K562 (cell line): ENCODE measurements around the gene CTCF. TPM values are rescaled to one million over a fixed set of nuclear protein-coding genes. Genes with fewer than 3 reads are reported as not detected.

Experiments
- ATAC-seq: fragments of 200-7000 bp; cut with Tn5 transposase; 3 replicates; pipeline ENCODE4 v1.9.1; 2020; ENCODE audit warnings: moderate library complexity
- BruUV-seq: library from RNA; stranded (reverse); fragments of 400-500 nt; replicated peaks from 2 replicates; lab custom pipeline; 2021; lab: Mats Ljungman, UMichigan
- CTCF ChIA-PET: fragments of 300-600 bp; formaldehyde crosslinking; extraction: SDS; loops from one replicate; lab custom pipeline; 2021; ENCODE audit warnings: low intra/inter-chr PET ratio; lab: Yijun Ruan, JAX
- POLR2A ChIA-PET: fragments of 300-600, 350-650 bp; sonication (Branson Sonifier 250); formaldehyde crosslinking; extraction: SDS; loops from one replicate; lab custom pipeline; 2021; ENCODE audit warnings: antibody characterized with exemption, inconsistent platforms; lab: Yijun Ruan, JAX
- DNase-seq, 4 experiments: peaks; one replicate each; pipeline versions ENCODE4 v3.0.0 to v3.0.0-alpha.2; 2011 to 2018; ENCODE audit warnings: low spot score in 3 of 4, mixed read lengths in 3 of 4; ENCODE audit errors: extremely low read depth in 1 of 4
- FAIRE-seq: peaks from 2 replicates; lab custom pipeline; 2011; peaks lifted over from hg19 to GRCh38; lab: Jason Lieb, UNC
- H2AFZ ChIP-seq: 2 replicates; pipeline ENCODE4 v1.6.0; 2011; ENCODE audit warnings: low read depth, low read length, control low read depth, inconsistent platforms
- H3K27ac ChIP-seq: fragments of 200-600 bp; 3 replicates; pipeline ENCODE4 v1.8.0; 2011; ENCODE audit warnings: low read depth, mild to moderate bottlenecking, control low read depth, inconsistent platforms, low read length, moderate library complexity, mixed read lengths; ENCODE audit errors: extremely low read depth
- H3K27me3 ChIP-seq, 2 experiments: fragments of 300-600 bp in 1 of 2; 2 replicates in 1 of 2; 3 replicates in 1 of 2; pipeline versions ENCODE4 v1.6.0 to v1.8.0; 2011; ENCODE audit warnings: inconsistent platforms in 2 of 2, low read length in 2 of 2, mild to moderate bottlenecking in 1 of 2, mixed read lengths in 1 of 2, moderate library complexity in 1 of 2; ENCODE audit not compliant: control insufficient read depth in 2 of 2, insufficient read depth in 2 of 2
- H3K36me3 ChIP-seq: fragments of 300-600 bp; 3 replicates; pipeline ENCODE4 v1.8.0; 2011; ENCODE audit warnings: mild to moderate bottlenecking, low read length, inconsistent platforms; ENCODE audit not compliant: control insufficient read depth, insufficient read depth
- H3K4me1 ChIP-seq, 2 experiments: fragments of 200-600 bp in 1 of 2; replicated peaks in 1 of 2; 2 replicates in 1 of 2; 3 replicates in 1 of 2; pipeline versions ENCODE4 v1.5.1 to v1.8.0; 2011; ENCODE audit warnings: inconsistent platforms in 2 of 2, low read length in 2 of 2, mild to moderate bottlenecking in 1 of 2, mixed read lengths in 1 of 2, moderate library complexity in 1 of 2; ENCODE audit not compliant: control insufficient read depth in 2 of 2, insufficient read depth in 2 of 2
- H3K4me2 ChIP-seq: 2 replicates; pipeline ENCODE4 v1.6.1; 2011; ENCODE audit warnings: low read length, control low read depth, inconsistent platforms, mixed read lengths; ENCODE audit not compliant: insufficient read depth
- H3K4me3 ChIP-seq: fragments of 200-600 bp; sonication (generic), shearing (Covaris generic); 2 replicates; pipeline ENCODE4 v1.5.1; 2016; ENCODE audit warnings: control low read depth, inconsistent platforms
- H3K79me2 ChIP-seq: fragments of 200-600 bp; 3 replicates; pipeline ENCODE4 v1.8.0; 2011; ENCODE audit warnings: low read length, inconsistent platforms; ENCODE audit not compliant: control insufficient read depth, insufficient read depth
- H3K9ac ChIP-seq, 2 experiments: 2 replicates each; pipeline versions ENCODE4 v1.6.0 to v1.6.1; 2011; ENCODE audit warnings: low read depth in 2 of 2, low read length in 2 of 2, control low read depth in 1 of 2, inconsistent platforms in 1 of 2, mild to moderate bottlenecking in 1 of 2, mixed read lengths in 1 of 2; ENCODE audit not compliant: insufficient read depth in 1 of 2
- H3K9me1 ChIP-seq: one replicate; pipeline ENCODE4 v1.6.0; 2011; ENCODE audit warnings: inconsistent platforms, mild to moderate bottlenecking, low read length, moderate library complexity; ENCODE audit not compliant: control insufficient read depth, insufficient read depth
- H3K9me3 ChIP-seq: replicated peaks from 2 replicates; pipeline ENCODE4 v1.5.1; 2011; ENCODE audit warnings: low read depth, low read length, inconsistent platforms; ENCODE audit not compliant: control insufficient read depth, insufficient read depth
- H4K20me1 ChIP-seq: replicated peaks from 2 replicates; pipeline ENCODE4 v1.6.1; 2011; ENCODE audit warnings: low read length, inconsistent platforms, mixed read lengths; ENCODE audit not compliant: control insufficient read depth, insufficient read depth
- DACH1 ChIP-seq: fragments of 450-650 bp; IDR thresholded peaks from 2 replicates; pipeline ENCODE4 v1.6.1; 2018; ENCODE audit not compliant: partially characterized antibody
- FOXK2 ChIP-seq, 2 experiments: fragments of 450-650 bp; IDR thresholded peaks in 1 of 2; conservative IDR thresholded peaks in 1 of 2; 2 replicates each; pipeline ENCODE4 v1.6.1; 2016; ENCODE audit warnings: low read depth in 2 of 2, mild to moderate bottlenecking in 1 of 2
- NFRKB ChIP-seq: fragments of 450-650 bp; IDR thresholded peaks from 2 replicates; pipeline ENCODE4 v1.6.1; 2016; ENCODE audit warnings: low read depth
- SMARCE1 ChIP-seq: fragments of 450-650 bp; IDR thresholded peaks from 2 replicates; pipeline ENCODE4 v1.7.1; 2016; ENCODE audit warnings: mild to moderate bottlenecking
- ZC3H4 ChIP-seq: sonication (generic); formaldehyde crosslinking; IDR thresholded peaks from 2 replicates; pipeline ENCODE4 v1.9.0; 2021; ENCODE audit warnings: missing genetic modification reagents, borderline replicate concordance
- ZNF121 ChIP-seq: sonication (generic); formaldehyde crosslinking; conservative IDR thresholded peaks from 2 replicates; pipeline ENCODE4 v1.8.0; 2022; ENCODE audit warnings: missing genetic modification reagents
- ZNF253 ChIP-seq: fragments of 250-450 bp; sonication (Bioruptor Pico); conservative IDR thresholded peaks from 2 replicates; pipeline ENCODE4 v1.6.1; 2021; ENCODE audit warnings: mild to moderate bottlenecking
- WGBS: fragments of 100-300 bp; shearing (Covaris generic); methylation state at CpG from one replicate; pipeline ENCODE4 v1.1.6; 2016; ENCODE audit warnings: low coverage, mixed read lengths; ENCODE audit not compliant: insufficient coverage; ENCODE audit errors: missing lambda C conversion rate; 5-methylcytosine and 5-hydroxymethylcytosine counted together
- in situ Hi-C: fragments of 300-500 bp; cut with MboI; formaldehyde crosslinking; loops from 4 replicates; pipeline ENCODE4 v1.15.0; 2018; ENCODE audit warnings: inconsistent platforms, mixed read lengths
- intact Hi-C: fragments of 100-400 bp; cut with micrococcal nuclease; formaldehyde crosslinking; loops from 2 replicates; pipeline ENCODE4 v1.14.2; 2022
- polyA plus RNA-seq, 8 experiments: library from polyadenylated mRNA; depleted of rRNA in 4 of 8; stranded (reverse) in 5 of 8; unstranded in 3 of 8; fragments of >200 nt; fragmentation: Nextera tagmentation in 2 of 8; fragmentation: Illumina TruSeq in 1 of 8; extraction: Ambion mirVana in 2 of 8; extraction: Trizol in 1 of 8; gene quantifications; 2 replicates each; pipeline versions ENCODE4 v1.2.1 to v1.2.3, GENCODE V29; 2011 to 2014; ENCODE audit warnings: inconsistent platforms in 1 of 8, missing spikeins in 1 of 8
- total RNA-seq, 7 experiments: library from RNA; depleted of rRNA in 6 of 7; stranded (reverse); fragments of >200 nt in 6 of 7; fragmentation: Illumina TruSeq in 2 of 7; extraction: Trizol in 2 of 7; gene quantifications; 2 replicates each; pipeline versions ENCODE4 v1.2.1 to v1.2.3, GENCODE V29; 2011 to 2021; ENCODE audit warnings: low replicate concordance in 1 of 7
- TF ChIP-seq, protein P1 (sequence below): sonication (generic); formaldehyde crosslinking; IDR thresholded peaks from 2 replicates; pipeline ENCODE4 v1.4.0; 2020; ENCODE audit warnings: mild to moderate bottlenecking, missing genetic modification reagents
- TF ChIP-seq, protein P2 (sequence below): fragments of 250-450 bp; sonication (Bioruptor Pico); IDR thresholded peaks from 2 replicates; pipeline ENCODE4 v1.4.0; 2020; ENCODE audit warnings: mild to moderate bottlenecking, moderate library complexity
- TF ChIP-seq, protein P3 (sequence below): fragments of 450-650 bp; IDR thresholded peaks from 2 replicates; pipeline ENCODE4 v1.6.1; 2018; ENCODE audit not compliant: partially characterized antibody

Gene CTCF
- total and polyA plus RNA-seq, 9 of the 15 experiments (the other 6 are each of a cell fraction or from before 2014, with no cell fraction given): 7.8 to 49.2 (median 33.9) TPM

DNA sequence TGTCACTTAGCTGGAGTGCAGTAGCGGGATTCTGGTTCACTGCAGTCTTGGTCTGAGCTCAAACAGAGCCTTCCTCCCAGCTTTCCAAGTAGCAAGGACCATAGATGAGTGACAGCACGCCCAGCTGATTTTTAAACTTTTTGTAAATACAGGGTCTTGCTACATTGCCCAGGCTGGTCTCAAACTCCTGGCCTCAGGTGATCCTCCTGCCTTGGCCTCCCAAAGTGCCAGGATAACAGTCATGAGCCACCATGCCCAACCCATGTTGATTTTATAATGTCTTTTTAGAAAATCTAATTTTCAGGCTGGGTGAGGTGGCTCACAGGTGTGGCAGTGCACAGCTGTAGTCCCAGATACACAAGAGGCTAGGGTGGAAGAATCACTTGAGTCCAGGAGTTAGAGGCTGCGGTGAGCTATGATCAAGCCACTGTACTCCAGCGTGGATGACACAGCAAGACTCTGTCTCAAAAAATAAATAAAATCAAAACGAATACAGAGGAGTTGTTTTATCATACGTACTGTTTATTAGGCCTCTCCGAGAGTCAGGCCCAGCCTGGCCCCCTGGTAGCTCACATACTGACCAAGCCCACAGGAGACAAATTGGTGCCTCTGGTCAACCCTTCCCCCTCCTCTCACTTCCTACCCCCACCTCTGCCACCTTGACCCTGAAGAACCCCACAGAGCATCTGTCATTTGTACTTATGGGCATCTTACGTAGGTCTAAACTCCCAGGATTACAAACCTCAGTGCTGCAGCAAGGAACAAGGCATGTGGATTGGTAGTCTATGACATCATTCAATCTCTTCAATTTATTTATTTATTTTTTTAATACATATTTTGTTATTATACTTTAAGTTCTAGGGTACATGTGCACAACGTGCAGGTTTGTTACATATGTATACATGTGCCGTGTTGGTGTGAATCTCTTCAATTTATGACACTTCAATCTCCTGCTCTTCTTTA is 117.9 kb downstream of the CTCF start (continued):
- TF ChIP-seq, protein P1, sequence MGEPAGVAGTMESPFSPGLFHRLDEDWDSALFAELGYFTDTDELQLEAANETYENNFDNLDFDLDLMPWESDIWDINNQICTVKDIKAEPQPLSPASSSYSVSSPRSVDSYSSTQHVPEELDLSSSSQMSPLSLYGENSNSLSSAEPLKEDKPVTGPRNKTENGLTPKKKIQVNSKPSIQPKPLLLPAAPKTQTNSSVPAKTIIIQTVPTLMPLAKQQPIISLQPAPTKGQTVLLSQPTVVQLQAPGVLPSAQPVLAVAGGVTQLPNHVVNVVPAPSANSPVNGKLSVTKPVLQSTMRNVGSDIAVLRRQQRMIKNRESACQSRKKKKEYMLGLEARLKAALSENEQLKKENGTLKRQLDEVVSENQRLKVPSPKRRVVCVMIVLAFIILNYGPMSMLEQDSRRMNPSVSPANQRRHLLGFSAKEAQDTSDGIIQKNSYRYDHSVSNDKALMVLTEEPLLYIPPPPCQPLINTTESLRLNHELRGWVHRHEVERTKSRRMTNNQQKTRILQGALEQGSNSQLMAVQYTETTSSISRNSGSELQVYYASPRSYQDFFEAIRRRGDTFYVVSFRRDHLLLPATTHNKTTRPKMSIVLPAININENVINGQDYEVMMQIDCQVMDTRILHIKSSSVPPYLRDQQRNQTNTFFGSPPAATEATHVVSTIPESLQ (CRISPR knock-in tag): no peak
- peak; percentile 77 for TF ChIP-seq ZNF121 (CRISPR knock-in tag)

DNA sequence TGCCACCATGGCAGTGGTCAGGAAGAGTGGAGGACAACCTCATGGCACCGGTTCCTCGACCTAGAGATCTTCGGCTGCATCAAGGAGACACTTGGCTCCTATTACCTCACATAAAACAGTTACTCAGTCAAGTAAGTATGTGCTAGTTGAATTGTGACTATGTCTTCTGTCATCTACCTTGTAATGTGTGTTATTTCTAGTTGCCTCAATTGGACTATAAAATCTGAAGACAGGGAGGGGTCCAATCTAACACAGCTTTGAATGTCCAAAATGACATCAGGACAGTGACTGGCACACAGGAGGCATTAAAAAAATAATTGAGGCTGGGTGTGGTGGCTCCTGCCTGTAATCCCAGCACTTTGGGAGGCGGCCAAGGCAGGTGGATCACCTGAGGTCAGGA is 121.4 kb downstream of the CTCF start:
- Histone ChIP-seq H3K27ac (no peak overlapping the region), H3K9ac (no peak overlapping the region), H3K27me3 (no peaks in the 10 kb centered on the region), H3K9me3 (no peaks in the 10 kb centered on the region), H3K9me1 (peaks cover 2% of the 10 kb centered on the region), H3K4me2 (no peak overlapping the region), H3K4me1 (no peaks in the 10 kb centered on the region), H3K36me3 (peaks cover 31% of the 10 kb centered on the region; the same call in 2 of the 3 replicates), H2AFZ (no peak overlapping the region), H3K79me2 (no peaks in the 10 kb centered on the region), H4K20me1 (peaks cover 6% of the 10 kb centered on the region; the same call in 1 of the 2 replicates), H3K4me3 (no peak overlapping the region)
- TF ChIP-seq SMARCE1 (no peak), ZC3H4 (no peak), ZNF253 (CRISPR knock-in tag) (no peak), DACH1 (no peak), NFRKB (no peak), FOXK2 (conservative IDR thresholded peaks at IDR 0.05 in 1 of 2, IDR thresholded peaks at IDR 0.05 in 1 of 2; ENCODE audit: low read depth in 2 of 2) (no peak)
- TF ChIP-seq, protein P2, sequence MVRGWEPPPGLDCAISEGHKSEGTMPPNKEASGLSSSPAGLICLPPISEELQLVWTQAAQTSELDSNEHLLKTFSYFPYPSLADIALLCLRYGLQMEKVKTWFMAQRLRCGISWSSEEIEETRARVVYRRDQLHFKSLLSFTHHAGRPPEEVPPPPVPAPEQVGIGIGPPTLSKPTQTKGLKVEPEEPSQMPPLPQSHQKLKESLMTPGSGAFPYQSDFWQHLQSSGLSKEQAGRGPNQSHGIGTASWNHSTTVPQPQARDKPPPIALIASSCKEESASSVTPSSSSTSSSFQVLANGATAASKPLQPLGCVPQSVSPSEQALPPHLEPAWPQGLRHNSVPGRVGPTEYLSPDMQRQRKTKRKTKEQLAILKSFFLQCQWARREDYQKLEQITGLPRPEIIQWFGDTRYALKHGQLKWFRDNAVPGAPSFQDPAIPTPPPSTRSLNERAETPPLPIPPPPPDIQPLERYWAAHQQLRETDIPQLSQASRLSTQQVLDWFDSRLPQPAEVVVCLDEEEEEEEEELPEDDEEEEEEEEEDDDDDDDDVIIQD (CRISPR knock-in tag): no peak
- TF ChIP-seq, protein P3, sequence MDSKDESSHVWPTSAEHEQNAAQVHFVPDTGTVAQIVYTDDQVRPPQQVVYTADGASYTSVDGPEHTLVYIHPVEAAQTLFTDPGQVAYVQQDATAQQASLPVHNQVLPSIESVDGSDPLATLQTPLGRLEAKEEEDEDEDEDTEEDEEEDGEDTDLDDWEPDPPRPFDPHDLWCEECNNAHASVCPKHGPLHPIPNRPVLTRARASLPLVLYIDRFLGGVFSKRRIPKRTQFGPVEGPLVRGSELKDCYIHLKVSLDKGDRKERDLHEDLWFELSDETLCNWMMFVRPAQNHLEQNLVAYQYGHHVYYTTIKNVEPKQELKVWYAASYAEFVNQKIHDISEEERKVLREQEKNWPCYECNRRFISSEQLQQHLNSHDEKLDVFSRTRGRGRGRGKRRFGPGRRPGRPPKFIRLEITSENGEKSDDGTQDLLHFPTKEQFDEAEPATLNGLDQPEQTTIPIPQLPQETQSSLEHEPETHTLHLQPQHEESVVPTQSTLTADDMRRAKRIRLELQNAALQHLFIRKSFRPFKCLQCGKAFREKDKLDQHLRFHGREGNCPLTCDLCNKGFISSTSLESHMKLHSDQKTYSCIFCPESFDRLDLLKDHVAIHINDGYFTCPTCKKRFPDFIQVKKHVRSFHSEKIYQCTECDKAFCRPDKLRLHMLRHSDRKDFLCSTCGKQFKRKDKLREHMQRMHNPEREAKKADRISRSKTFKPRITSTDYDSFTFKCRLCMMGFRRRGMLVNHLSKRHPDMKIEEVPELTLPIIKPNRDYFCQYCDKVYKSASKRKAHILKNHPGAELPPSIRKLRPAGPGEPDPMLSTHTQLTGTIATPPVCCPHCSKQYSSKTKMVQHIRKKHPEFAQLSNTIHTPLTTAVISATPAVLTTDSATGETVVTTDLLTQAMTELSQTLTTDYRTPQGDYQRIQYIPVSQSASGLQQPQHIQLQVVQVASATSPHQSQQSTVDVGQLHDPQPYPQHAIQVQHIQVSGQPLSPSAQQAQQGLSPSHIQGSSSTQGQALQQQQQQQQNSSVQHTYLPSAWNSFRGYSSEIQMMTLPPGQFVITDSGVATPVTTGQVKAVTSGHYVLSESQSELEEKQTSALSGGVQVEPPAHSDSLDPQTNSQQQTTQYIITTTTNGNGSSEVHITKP: no peak
- ATAC-seq (no peak), DNase-seq (no peak), FAIRE-seq (no peak)
- in situ Hi-C loops (no loop called here), intact Hi-C loops (no loop called here)
- WGBS: 89% methylated on average over 4 of the region's 4 CpGs
- CTCF ChIA-PET: no interaction called here
- POLR2A ChIA-PET: interaction anchor here (0.8 kb wide), 1 partner anchor 26 kb away, joined by 3 read pairs; no protein-coding TSS in a partner anchor
- BruUV-seq: TSS peak; percentile 34
